ENCODE data around the gene DVL1. TPM values are rescaled to one million over a fixed set of nuclear protein-coding genes. Genes with fewer than 3 reads are reported as not detected.

Gene DVL1
- total and polyA plus RNA-seq, 2 experiments from 2014 or later = 8.6 to 113 TPM

DNA sequence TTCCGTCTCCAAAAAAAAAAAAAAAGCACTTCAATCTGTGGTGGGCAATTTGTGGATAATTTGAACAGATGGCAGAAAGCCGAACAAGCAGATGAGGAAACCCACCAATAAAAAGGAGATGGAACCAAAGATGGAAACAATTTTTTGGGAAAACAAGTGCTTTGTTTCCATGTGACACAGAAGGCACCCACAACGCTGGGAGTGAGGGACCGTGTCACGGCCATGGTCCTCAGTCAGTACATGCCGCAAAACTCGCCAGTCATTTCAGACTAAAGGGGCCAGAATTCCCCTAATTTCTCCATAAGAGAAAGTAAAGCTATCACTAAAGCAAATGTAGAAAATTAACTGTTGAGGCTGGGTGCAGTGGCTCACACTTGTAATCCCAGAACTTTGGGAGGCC lies 44.9 kb upstream of the DVL1 start:
- no peak for TF ChIP-seq EZH2 (IDR thresholded peaks at IDR 0.05; ENCODE audit: insufficient read depth, poor library complexity, severe bottlenecking)
- TF ChIP-seq EZH2phosphoT487 (IDR thresholded peaks at IDR 0.05; ENCODE audit: insufficient read depth, low read depth) = no peak
- H3K79me2 ChIP-seq (ENCODE audit: insufficient read depth) = peaks cover 100% of the 10 kb centered on the region
- no peak for DNase-seq
- 98 to 100% methylated on average over 7 of the region's 7 CpGs for WGBS, 2 experiments (ENCODE audit: low coverage in 1 of 2, low lambda C conversion rate in 2 of 2, missing lambda C conversion rate in 2 of 2)
- no peak overlapping the region for H3K4me2 ChIP-seq (ENCODE audit: unreplicated experiment)
- peaks cover 71% of the 10 kb centered on the region for H3K36me3 ChIP-seq (ENCODE audit: low read depth)
- H3K9ac ChIP-seq = no peak overlapping the region
- H3K27ac ChIP-seq = no peak overlapping the region
- no peaks in the 10 kb centered on the region for H3K27me3 ChIP-seq (replicated peaks; ENCODE audit: insufficient read depth)
- H3K4me3 ChIP-seq = no peak overlapping the region
- no peak overlapping the region for H2AFZ ChIP-seq
- H3K9me2 ChIP-seq (ENCODE audit: insufficient read depth) = no peaks in the 10 kb centered on the region
- in situ Hi-C loops (cut with MboI) = no loop called here
- H3F3A ChIP-seq (ENCODE audit: insufficient read depth) = peaks cover 12% of the 10 kb centered on the region; the same call in 1 of the 2 replicates
- H4K20me1 ChIP-seq (ENCODE audit: insufficient read depth) = no peaks in the 10 kb centered on the region
- H3K4me1 ChIP-seq (ENCODE audit: insufficient read depth) = peaks cover 4% of the 10 kb centered on the region; the same call in 1 of the 2 replicates
- H3K9me3 ChIP-seq (ENCODE audit: low read depth) = no peaks in the 10 kb centered on the region

DNA sequence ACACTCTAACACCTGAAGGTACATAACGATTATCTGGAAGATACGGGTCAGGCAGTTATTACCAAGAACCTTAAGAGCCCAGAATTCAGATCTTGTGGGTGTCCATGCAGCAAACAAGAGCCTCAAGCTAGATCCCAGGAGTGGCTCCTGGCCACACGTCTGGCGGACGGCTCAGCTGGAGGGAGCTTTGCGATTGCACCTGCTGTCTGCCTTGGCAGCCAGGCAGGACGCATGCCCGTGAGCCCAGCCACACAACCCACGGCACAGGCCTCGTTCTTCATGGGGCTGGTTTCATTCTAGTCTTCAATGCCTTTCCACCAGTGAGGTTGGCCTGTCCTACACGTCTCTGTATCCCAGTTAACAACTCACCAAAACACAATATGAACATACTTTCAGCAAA lies 44.2 kb upstream of the DVL1 start:
- H3K27ac ChIP-seq = no peak overlapping the region
- H3K27me3 ChIP-seq (replicated peaks; ENCODE audit: insufficient read depth) = no peaks in the 10 kb centered on the region
- no peak overlapping the region for H3K9ac ChIP-seq
- in situ Hi-C loops (cut with MboI) = no loop called here
- WGBS, 2 experiments (ENCODE audit: low coverage in 1 of 2, low lambda C conversion rate in 2 of 2, missing lambda C conversion rate in 2 of 2) = 96 to 97% methylated on average over 10 to 11 of the region's 11 CpGs
- no peak overlapping the region for H3K4me3 ChIP-seq
- no peak for DNase-seq
- TF ChIP-seq EZH2 (IDR thresholded peaks at IDR 0.05; ENCODE audit: insufficient read depth, poor library complexity, severe bottlenecking) (no peak), EZH2phosphoT487 (IDR thresholded peaks at IDR 0.05; ENCODE audit: insufficient read depth, low read depth) (no peak)
- no peaks in the 10 kb centered on the region for H3K9me2 ChIP-seq (ENCODE audit: insufficient read depth)
- H3K4me1 ChIP-seq (ENCODE audit: insufficient read depth) = peaks cover 4% of the 10 kb centered on the region; the same call in 1 of the 2 replicates
- H3K36me3 ChIP-seq (ENCODE audit: low read depth) = peaks cover 71% of the 10 kb centered on the region
- no peak overlapping the region for H2AFZ ChIP-seq
- H3K9me3 ChIP-seq (ENCODE audit: low read depth) = no peaks in the 10 kb centered on the region
- H4K20me1 ChIP-seq (ENCODE audit: insufficient read depth) = no peaks in the 10 kb centered on the region
- H3K4me2 ChIP-seq (ENCODE audit: unreplicated experiment) = no peak overlapping the region
- H3K79me2 ChIP-seq (ENCODE audit: insufficient read depth) = peaks cover 95% of the 10 kb centered on the region
- peaks cover 12% of the 10 kb centered on the region; the same call in 1 of the 2 replicates for H3F3A ChIP-seq (ENCODE audit: insufficient read depth)

DNA sequence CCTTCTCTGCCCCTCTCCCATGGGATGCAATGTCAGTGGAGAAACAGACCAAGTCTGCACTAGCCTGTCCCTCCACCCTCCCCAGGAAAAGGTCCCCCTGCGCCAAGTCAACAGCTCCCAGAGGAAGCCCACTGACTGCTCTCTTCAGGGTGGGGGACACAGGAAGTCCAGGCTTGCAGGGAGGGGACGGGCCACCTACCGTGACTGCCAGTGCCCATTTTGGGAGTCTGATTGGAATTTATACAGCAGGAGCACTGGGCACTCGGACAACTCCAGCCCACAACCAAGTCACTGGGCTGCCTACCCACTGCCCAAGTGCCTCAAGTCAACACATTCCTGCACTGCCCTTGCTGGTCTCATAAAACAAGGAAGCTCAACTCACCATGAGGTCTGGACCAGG lies 43.8 kb upstream of the DVL1 start:
- H3K4me3 ChIP-seq = no peak overlapping the region
- peaks cover 4% of the 10 kb centered on the region; the same call in 1 of the 2 replicates for H3K4me1 ChIP-seq (ENCODE audit: insufficient read depth)
- H3K27ac ChIP-seq = no peak overlapping the region
- in situ Hi-C loops (cut with MboI) = no loop called here
- no peaks in the 10 kb centered on the region for H4K20me1 ChIP-seq (ENCODE audit: insufficient read depth)
- peaks cover 93% of the 10 kb centered on the region for H3K79me2 ChIP-seq (ENCODE audit: insufficient read depth)
- no peaks in the 10 kb centered on the region for H3K27me3 ChIP-seq (replicated peaks; ENCODE audit: insufficient read depth)
- H3F3A ChIP-seq (ENCODE audit: insufficient read depth) = peaks cover 8% of the 10 kb centered on the region; the same call in 1 of the 2 replicates
- H3K9ac ChIP-seq = no peak overlapping the region
- TF ChIP-seq EZH2 (IDR thresholded peaks at IDR 0.05; ENCODE audit: insufficient read depth, poor library complexity, severe bottlenecking) = no peak
- TF ChIP-seq EZH2phosphoT487 (IDR thresholded peaks at IDR 0.05; ENCODE audit: insufficient read depth, low read depth) = no peak
- WGBS, 2 experiments (ENCODE audit: low coverage in 1 of 2, low lambda C conversion rate in 2 of 2, missing lambda C conversion rate in 2 of 2) = 86 to 95% methylated on average over 4 of the region's 4 CpGs
- H3K9me3 ChIP-seq (ENCODE audit: low read depth) = no peaks in the 10 kb centered on the region
- H2AFZ ChIP-seq = no peak overlapping the region
- no peaks in the 10 kb centered on the region for H3K9me2 ChIP-seq (ENCODE audit: insufficient read depth)
- no peak overlapping the region for H3K4me2 ChIP-seq (ENCODE audit: unreplicated experiment)
- peaks cover 71% of the 10 kb centered on the region for H3K36me3 ChIP-seq (ENCODE audit: low read depth)
- DNase-seq = no peak

DNA sequence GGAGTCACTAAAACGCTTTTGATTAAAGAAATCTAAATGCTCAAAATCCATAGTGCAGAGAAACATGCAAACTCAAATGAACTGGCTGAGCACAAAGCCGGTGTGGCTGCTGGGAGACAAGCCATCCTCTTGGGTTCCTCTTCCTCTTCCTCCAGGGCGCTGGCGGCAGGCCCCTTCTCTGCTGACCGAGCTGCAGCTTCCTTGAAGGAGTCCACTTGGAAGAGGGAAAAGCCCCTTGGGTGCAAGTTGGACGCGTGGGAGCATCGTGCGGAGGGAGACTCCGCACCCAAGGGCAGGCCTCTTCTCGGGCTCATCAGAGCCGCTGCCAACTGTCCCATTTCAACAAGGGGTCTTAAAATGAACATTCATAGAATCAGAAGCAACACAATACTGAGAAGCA lies 42.0 kb upstream of the DVL1 start:
- Histone ChIP-seq H3K9me3 (ENCODE audit: low read depth) (no peaks in the 10 kb centered on the region), H3K36me3 (ENCODE audit: low read depth) (peaks cover 78% of the 10 kb centered on the region), H3K27me3 (replicated peaks; ENCODE audit: insufficient read depth) (no peaks in the 10 kb centered on the region), H3K79me2 (ENCODE audit: insufficient read depth) (peaks cover 89% of the 10 kb centered on the region), H3K4me1 (ENCODE audit: insufficient read depth) (no peaks in the 10 kb centered on the region), H4K20me1 (ENCODE audit: insufficient read depth) (no peaks in the 10 kb centered on the region), H3K9ac (no peak overlapping the region), H3K4me2 (ENCODE audit: unreplicated experiment) (no peak overlapping the region), H3K4me3 (no peak overlapping the region), H3K9me2 (ENCODE audit: insufficient read depth) (no peaks in the 10 kb centered on the region), H3K27ac (no peak overlapping the region), H2AFZ (no peak overlapping the region), H3F3A (ENCODE audit: insufficient read depth) (no peaks in the 10 kb centered on the region)
- in situ Hi-C loops (cut with MboI) = no loop called here
- 83 to 87% methylated on average over 12 of the region's 12 CpGs for WGBS, 2 experiments (ENCODE audit: low coverage in 1 of 2, low lambda C conversion rate in 2 of 2, missing lambda C conversion rate in 2 of 2)
- TF ChIP-seq EZH2 (IDR thresholded peaks at IDR 0.05; ENCODE audit: insufficient read depth, poor library complexity, severe bottlenecking) (no peak), EZH2phosphoT487 (IDR thresholded peaks at IDR 0.05; ENCODE audit: insufficient read depth, low read depth) (no peak)
- no peak for DNase-seq

DNA sequence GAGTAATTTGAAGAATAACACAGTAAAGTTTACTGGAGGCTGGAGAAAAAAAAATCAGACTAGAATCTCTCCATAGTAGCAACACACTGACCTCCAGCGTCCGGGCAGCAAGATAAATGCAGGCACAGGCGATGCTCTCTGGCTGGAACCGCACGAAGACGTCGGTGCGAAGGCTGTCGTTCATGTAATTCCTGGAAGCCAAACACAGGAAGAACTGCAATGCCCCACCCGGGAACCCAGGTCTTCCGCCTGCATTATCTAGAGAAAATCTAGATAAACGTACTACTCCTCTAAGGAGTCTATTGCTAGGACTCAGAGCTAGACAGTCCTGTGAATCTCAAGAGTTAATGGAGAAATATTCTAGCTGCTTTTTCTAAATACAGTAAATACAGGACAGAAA lies 41.5 kb upstream of the DVL1 start:
- Histone ChIP-seq H3K27ac (no peak overlapping the region), H3K79me2 (ENCODE audit: insufficient read depth) (peaks cover 89% of the 10 kb centered on the region), H3K4me2 (ENCODE audit: unreplicated experiment) (no peak overlapping the region), H3K36me3 (ENCODE audit: low read depth) (peaks cover 81% of the 10 kb centered on the region), H3F3A (ENCODE audit: insufficient read depth) (no peaks in the 10 kb centered on the region), H3K4me3 (no peak overlapping the region), H3K4me1 (ENCODE audit: insufficient read depth) (no peaks in the 10 kb centered on the region), H3K27me3 (replicated peaks; ENCODE audit: insufficient read depth) (no peaks in the 10 kb centered on the region), H3K9me2 (ENCODE audit: insufficient read depth) (no peaks in the 10 kb centered on the region), H2AFZ (no peak overlapping the region), H4K20me1 (ENCODE audit: insufficient read depth) (no peaks in the 10 kb centered on the region), H3K9me3 (ENCODE audit: low read depth) (no peaks in the 10 kb centered on the region), H3K9ac (no peak overlapping the region)
- in situ Hi-C loops (cut with MboI) = no loop called here
- WGBS, 2 experiments (ENCODE audit: low coverage in 1 of 2, low lambda C conversion rate in 2 of 2, missing lambda C conversion rate in 2 of 2) = 91 to 94% methylated on average over 12 of the region's 12 CpGs
- TF ChIP-seq EZH2 (IDR thresholded peaks at IDR 0.05; ENCODE audit: insufficient read depth, poor library complexity, severe bottlenecking) (no peak), EZH2phosphoT487 (IDR thresholded peaks at IDR 0.05; ENCODE audit: insufficient read depth, low read depth) (no peak)
- DNase-seq = no peak
